RPMI7951 (cell line): ENCODE data around the gene SORCS2. TPM values are rescaled to one million over a fixed set of nuclear protein-coding genes. Genes with fewer than 3 reads are reported as not detected.

ENCODE experiments used
- DNase-seq: peaks from one replicate; pipeline ENCODE4 v3.0.0-alpha.2; 2012; ENCODE audit warnings: low read depth
- total RNA-seq: library from RNA; depleted of rRNA; stranded (reverse); fragments of >200 nt; shearing (Covaris generic); gene quantifications from 2 replicates; pipeline ENCODE4 v1.2.3, GENCODE V29; 2014

Gene SORCS2
- total RNA-seq, 1 experiment from 2014 or later = 2.0 TPM

- DNase-seq = no peak
Measured at GRCh38 chr4:7470522-7471128, 278.3 kb downstream of the SORCS2 start.

GRCh38 chr4:7472442-7473013 is 280.2 kb downstream of the SORCS2 start:
- no peak for DNase-seq

- DNase-seq = no peak
Measured at GRCh38 chr4:7473081-7473480, 280.7 kb downstream of the SORCS2 start.

GRCh38 chr4:7474320-7474719 is 282.0 kb downstream of the SORCS2 start:
- no peak for DNase-seq

- DNase-seq = no peak
Measured at GRCh38 chr4:7475207-7475606, 282.9 kb downstream of the SORCS2 start.

GRCh38 chr4:7476820-7477219 is 284.5 kb downstream of the SORCS2 start:
- no peak for DNase-seq

GRCh38 chr4:7477695-7478094 is 285.4 kb downstream of the SORCS2 start:
- DNase-seq = no peak

- no peak for DNase-seq
Measured at GRCh38 chr4:7478665-7479064, 286.3 kb downstream of the SORCS2 start.

GRCh38 chr4:7480423-7480822 is 288.1 kb downstream of the SORCS2 start:
- DNase-seq = no peak

- no peak for DNase-seq
Measured at GRCh38 chr4:7481227-7481626, 288.9 kb downstream of the SORCS2 start.

- no peak for DNase-seq
Measured at GRCh38 chr4:7485096-7485495, 292.8 kb downstream of the SORCS2 start.

- no peak for DNase-seq
Measured at GRCh38 chr4:7486101-7486500, 293.8 kb downstream of the SORCS2 start.

- no peak for DNase-seq
Measured at GRCh38 chr4:7487502-7487901, 295.2 kb downstream of the SORCS2 start.

GRCh38 chr4:7487998-7488671 is 295.8 kb downstream of the SORCS2 start:
- no peak for DNase-seq

GRCh38 chr4:7491915-7492314 is 299.6 kb downstream of the SORCS2 start:
- no peak for DNase-seq

GRCh38 chr4:7498446-7499200 is 306.3 kb downstream of the SORCS2 start:
- DNase-seq = no peak

- DNase-seq = no peak
Measured at GRCh38 chr4:7499661-7500060, 307.3 kb downstream of the SORCS2 start.

GRCh38 chr4:7500404-7500803 is 308.1 kb downstream of the SORCS2 start:
- DNase-seq = peak; percentile 72

GRCh38 chr4:7501314-7501713 is 309.0 kb downstream of the SORCS2 start:
- DNase-seq = no peak

- DNase-seq = no peak
Measured at GRCh38 chr4:7501873-7502272, 309.5 kb downstream of the SORCS2 start.

- DNase-seq = no peak
Measured at GRCh38 chr4:7503559-7504249, 311.4 kb downstream of the SORCS2 start.
